Epithelial cell of prostate (primary cell): ENCODE data around the gene AGBL4.

Experiments used
- DNase-seq: peaks from one replicate; pipeline ENCODE4 v3.0.0-alpha.2; 2011; ENCODE audit warnings: low read depth, low spot score
- H3K27ac ChIP-seq: fragments of 450-650 bp; 2 replicates; pipeline ENCODE4 v1.5.1; 2017; ENCODE audit warnings: mild to moderate bottlenecking

AGBL4 gene

GRCh38 chr1:48645883-48646282 lies 1377.9 kb downstream of the AGBL4 start:
- no peak for DNase-seq
- H3K27ac ChIP-seq = no peak overlapping the region

GRCh38 chr1:48644905-48645605 lies 1378.7 kb downstream of the AGBL4 start:
- DNase-seq = no peak
- no peak overlapping the region for H3K27ac ChIP-seq

- no peak overlapping the region for H3K27ac ChIP-seq
- no peak for DNase-seq
These were observed 1379.4 kb downstream of the AGBL4 start for GRCh38 chr1:48644190-48644900.

GRCh38 chr1:48643193-48643592 lies 1380.6 kb downstream of the AGBL4 start:
- DNase-seq = no peak
- no peak overlapping the region for H3K27ac ChIP-seq

- no peak for DNase-seq
- H3K27ac ChIP-seq = no peak overlapping the region
These were observed 1382.8 kb downstream of the AGBL4 start for GRCh38 chr1:48640836-48641492.

GRCh38 chr1:48629867-48630266 lies 1393.9 kb downstream of the AGBL4 start:
- H3K27ac ChIP-seq = no peak overlapping the region
- DNase-seq = no peak

- DNase-seq = no peak
- no peak overlapping the region for H3K27ac ChIP-seq
These were observed 1396.3 kb downstream of the AGBL4 start for GRCh38 chr1:48627486-48627885.

GRCh38 chr1:48619539-48619938 lies 1404.2 kb downstream of the AGBL4 start:
- H3K27ac ChIP-seq = no peak overlapping the region
- peak; percentile 46 for DNase-seq

- no peak for DNase-seq
- H3K27ac ChIP-seq = no peak overlapping the region
These were observed 1406.5 kb downstream of the AGBL4 start for GRCh38 chr1:48617252-48617651.

- no peak overlapping the region for H3K27ac ChIP-seq
- no peak for DNase-seq
These were observed 1407.0 kb downstream of the AGBL4 start for GRCh38 chr1:48616710-48617109.

- no peak overlapping the region for H3K27ac ChIP-seq
- DNase-seq = no peak
These were observed 1411.9 kb downstream of the AGBL4 start for GRCh38 chr1:48611841-48612240.

- H3K27ac ChIP-seq = no peak overlapping the region
- DNase-seq = no peak
These were observed 1412.9 kb downstream of the AGBL4 start for GRCh38 chr1:48610628-48611542.

GRCh38 chr1:48608882-48609281 lies 1414.9 kb downstream of the AGBL4 start:
- no peak for DNase-seq
- no peak overlapping the region for H3K27ac ChIP-seq

GRCh38 chr1:48603222-48603621 lies 1420.5 kb downstream of the AGBL4 start:
- no peak for DNase-seq
- H3K27ac ChIP-seq = no peak overlapping the region

GRCh38 chr1:48602349-48602748 lies 1421.4 kb downstream of the AGBL4 start:
- no peak overlapping the region for H3K27ac ChIP-seq
- DNase-seq = no peak

- no peak overlapping the region for H3K27ac ChIP-seq
- DNase-seq = no peak
These were observed 1423.6 kb downstream of the AGBL4 start for GRCh38 chr1:48600182-48600581.

GRCh38 chr1:48597663-48598062 lies 1426.1 kb downstream of the AGBL4 start:
- no peak for DNase-seq

GRCh38 chr1:48596046-48596445 lies 1427.7 kb downstream of the AGBL4 start:
- no peak overlapping the region for H3K27ac ChIP-seq
- DNase-seq = no peak

More at GRCh38 chr1:48597663-48598062, 1426.1 kb downstream of the AGBL4 start:
- H3K27ac ChIP-seq = no peak overlapping the region

- no peak overlapping the region for H3K27ac ChIP-seq
- no peak for DNase-seq
These were observed 1428.1 kb downstream of the AGBL4 start for GRCh38 chr1:48595613-48596012.

GRCh38 chr1:48592330-48592729 lies 1431.4 kb downstream of the AGBL4 start:
- no peak for DNase-seq
- no peak overlapping the region for H3K27ac ChIP-seq
